GM21723 (cell line): ENCODE measurements around the gene GPATCH2L.

Experiments used
- ATAC-seq: cut with Tn5 transposase; IDR thresholded peaks from one replicate; pipeline ENCODE4 v1.9.1; 2021; ENCODE audit warnings: mild to moderate bottlenecking, moderate library complexity; ENCODE audit not compliant: unreplicated experiment

GPATCH2L gene

DNA sequence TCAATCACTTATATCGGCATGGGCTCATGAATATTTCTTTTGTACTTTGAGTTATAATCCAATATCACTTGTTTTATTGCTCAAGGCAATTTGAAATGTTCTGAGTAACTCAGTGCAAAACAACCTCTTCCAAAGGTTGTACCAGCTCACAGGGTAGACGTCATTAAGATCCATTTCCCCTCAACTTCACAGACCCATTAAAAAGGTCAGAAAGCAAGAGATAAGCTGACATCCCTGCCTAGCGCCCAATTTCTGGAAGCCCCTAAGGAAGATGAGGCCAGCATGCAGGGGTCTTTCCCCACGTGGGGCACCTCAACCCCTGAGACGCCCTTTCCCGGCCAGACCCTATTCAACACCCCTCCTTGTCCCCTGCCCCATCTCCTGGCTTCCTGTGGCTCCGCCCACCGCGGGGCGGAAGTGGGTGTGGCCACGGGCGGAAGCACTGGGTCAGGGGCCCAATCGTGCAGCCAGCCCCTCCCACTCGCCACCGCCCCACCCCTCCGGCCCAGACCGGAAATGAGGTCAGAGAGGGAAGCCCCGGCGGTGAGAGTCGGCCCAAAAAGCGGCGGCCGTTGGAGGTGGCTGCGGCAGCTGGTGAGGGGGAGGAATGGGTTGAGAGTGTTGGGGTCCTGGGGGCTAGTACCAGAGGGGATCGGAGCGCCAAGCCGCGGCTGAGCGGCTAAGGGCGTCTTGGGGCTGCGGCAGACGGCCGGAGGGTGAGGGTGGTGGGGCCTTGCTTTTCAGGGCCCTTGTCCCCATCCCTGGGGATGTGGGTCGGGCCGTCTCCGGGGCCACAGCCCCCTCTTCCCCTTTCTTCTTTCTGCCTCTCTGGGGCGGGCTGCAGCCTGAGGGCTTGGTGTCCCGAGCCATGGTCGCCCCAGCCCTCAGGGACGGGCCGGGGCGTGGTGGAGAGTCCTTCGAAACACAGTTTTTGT is at the start of gene GPATCH2L:
Gene GPATCH2L, plus strand, starts transcription at position 525 of the 935 bp plus-strand sequence. CDS start 2,442 bp downstream, outside the sequence.
- ATAC-seq = peak; percentile 83

- ATAC-seq = no peak
These were observed 46.8 kb upstream of the GPATCH2L start for GRCh38 chr14:76104802-76105355.

GRCh38 chr14:76106188-76106587 is 45.5 kb upstream of the GPATCH2L start:
- no peak for ATAC-seq

- ATAC-seq = no peak
These were observed 42.4 kb upstream of the GPATCH2L start for GRCh38 chr14:76109087-76109880.

DNA sequence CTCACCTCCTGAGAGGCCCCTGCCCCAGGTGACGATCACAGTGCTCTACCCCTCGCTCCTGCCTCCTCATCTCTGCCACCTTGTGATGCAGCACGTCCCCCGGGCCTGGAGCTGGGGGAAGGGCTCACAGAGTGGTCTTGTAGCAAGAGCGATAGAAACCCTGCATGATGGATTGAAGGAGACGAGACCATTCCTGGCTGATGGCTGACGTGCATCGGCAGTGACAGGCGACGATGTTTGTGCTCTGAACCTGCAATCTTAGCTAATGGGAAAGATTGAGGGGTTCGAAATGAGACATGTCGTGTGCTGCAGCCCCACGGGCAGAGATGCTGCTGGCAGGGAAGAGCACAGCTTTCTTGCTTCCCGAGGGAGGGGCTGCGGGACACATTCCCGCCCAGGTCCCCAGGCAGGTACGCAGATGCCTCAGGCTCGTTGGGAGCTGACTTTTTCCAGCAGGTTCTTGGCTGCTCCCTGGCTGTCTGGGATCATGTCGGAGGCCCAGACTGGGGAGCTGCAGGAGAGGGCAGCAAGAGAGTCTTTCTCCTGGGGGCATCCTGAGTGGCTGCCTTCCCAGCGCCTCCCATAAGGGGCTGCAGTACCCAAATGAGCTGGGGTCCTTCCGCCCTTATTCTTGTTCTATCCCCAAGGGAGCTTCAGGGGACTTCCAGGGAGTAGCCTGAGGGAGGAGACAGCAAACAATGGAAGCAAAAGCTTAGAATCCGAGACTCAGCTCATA is 38.7 kb upstream of the GPATCH2L start:
- no peak for ATAC-seq

GRCh38 chr14:76113691-76114090 is 38.0 kb upstream of the GPATCH2L start:
- no peak for ATAC-seq

- ATAC-seq = no peak
These were observed 36.7 kb upstream of the GPATCH2L start for GRCh38 chr14:76115010-76115422.

DNA sequence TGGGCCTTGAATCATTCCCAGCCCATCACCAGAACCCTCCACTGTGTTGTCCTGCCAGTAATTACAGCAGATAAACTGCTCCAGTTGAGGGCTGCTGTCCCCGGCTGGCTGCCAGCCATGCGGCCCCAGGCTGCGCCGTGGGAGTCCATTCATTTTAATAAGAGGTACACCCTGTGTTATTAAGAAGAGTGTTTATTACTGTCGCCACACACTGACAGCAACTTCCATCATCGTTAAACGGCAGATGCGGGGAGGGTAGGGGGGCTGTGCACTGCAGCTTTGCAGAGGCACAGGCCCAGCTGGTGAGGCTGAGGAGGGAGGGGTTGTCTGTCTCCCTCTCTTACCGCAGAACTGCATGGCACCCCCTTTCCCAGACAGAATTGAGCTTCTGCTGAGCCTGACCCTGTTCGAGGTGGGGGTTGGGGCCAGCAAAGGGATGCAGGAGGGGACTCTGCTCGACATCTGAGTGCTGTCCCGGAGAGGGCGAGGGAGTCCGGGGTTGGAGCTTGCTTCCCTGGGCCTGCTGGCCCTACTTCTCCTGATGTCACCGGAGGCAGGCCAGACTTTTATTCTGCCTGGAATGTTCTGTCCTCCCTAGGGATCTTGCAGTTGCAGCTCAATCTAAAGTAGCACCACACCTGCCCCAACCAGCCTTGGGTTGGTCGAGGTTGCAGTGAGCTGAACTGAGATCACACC is 33.8 kb upstream of the GPATCH2L start:
- no peak for ATAC-seq

- ATAC-seq = no peak
These were observed 33.1 kb upstream of the GPATCH2L start for GRCh38 chr14:76118594-76118993.

- ATAC-seq = no peak
These were observed 30.5 kb upstream of the GPATCH2L start for GRCh38 chr14:76121089-76121748.

DNA sequence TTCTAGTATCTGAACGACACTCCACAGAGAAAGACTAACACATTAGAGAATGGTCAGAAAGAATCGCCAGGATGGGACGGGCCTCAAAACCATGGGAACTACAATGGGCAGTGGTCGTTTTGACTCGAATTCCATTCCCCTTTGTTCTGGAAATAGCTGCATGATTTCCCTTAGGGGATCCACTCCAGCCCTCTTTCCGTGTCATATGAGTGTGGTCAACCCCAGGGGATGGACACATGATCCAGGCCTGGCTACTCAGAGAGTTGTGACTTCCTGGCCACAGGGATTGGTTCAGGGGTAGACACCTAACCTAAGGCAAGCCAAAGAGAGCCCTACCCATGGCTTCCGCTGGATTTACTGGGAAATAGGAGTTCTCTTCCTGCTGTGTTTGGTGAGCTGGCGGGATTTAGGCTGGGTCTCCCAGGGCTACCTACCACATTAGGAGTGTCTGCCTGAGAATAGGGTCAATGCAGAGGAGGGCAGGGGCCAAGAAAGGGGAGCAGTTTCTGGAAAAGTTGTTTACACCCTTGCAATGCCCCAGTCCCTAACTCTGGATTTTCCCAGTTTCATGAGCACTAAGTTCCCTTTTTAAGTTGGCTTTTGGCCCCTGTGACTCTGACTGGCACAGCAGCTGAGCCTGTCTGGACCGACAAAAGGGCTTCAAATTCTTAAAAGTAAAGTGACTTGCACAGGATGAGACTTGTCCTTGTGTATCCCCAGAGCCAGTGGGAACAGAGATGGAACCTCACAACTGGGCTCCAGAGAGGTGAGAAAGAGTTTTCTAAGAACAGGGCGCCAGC is 28.1 kb upstream of the GPATCH2L start:
- ATAC-seq = no peak

DNA sequence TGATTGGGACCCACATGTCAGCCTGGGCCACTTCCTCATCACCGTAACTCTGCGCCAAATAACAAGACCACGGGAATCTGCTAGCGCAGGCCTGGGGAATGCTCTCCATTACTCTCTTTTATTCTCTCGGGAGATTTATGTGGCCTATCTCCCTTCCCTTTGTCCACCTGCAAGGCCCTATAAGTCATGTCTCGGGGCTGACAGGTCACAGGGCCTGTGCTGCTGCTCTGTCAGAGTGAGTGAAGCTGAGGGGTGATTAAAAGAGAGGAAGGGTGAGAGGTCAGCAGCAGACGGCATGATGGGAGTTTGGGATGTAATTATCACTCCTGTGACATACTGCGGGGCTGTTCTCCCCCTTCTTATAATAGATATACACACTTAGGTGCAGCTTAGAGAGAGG is 26.2 kb upstream of the GPATCH2L start:
- no peak for ATAC-seq

- ATAC-seq = no peak
These were observed 25.6 kb upstream of the GPATCH2L start for GRCh38 chr14:76126076-76126475.

DNA sequence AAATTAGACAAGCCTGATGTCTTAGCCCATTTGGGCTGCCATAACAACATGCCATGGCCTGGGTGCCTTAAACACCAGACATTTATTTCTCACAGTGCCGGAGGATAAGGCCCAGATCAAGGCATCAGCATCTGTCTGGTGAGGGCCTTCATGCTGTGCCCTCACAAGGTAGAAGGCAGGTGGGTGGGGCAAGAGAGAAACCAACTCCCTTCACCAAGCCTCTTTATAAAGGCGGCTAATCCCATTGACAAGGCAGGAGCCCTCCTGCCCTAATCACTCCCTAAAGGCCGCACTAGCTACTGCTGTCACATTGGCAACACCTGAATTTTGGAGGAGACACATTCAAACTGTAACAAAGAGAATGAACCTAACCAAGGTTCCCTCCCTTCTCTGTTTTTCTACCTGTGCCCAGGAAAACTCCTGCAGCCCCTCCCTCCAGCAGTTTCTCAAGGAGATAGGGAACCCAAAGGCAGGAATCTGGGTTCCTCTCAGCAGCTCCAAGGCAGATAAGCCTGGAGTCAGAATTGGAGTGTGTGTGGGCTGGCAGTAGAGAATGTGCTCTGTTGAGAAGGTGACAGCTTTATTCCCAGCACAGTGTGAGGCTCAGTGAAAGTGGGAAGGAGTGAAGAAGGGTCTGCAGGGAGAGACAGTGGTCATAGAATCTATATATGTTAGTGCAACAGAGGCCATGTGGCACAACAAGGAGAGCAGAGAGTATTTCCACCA is 21.7 kb upstream of the GPATCH2L start:
- ATAC-seq = no peak

GRCh38 chr14:76131071-76131965 is 20.4 kb upstream of the GPATCH2L start:
- ATAC-seq = no peak

GRCh38 chr14:76133103-76133502 is 18.6 kb upstream of the GPATCH2L start:
- ATAC-seq = no peak

- ATAC-seq = no peak
These were observed 17.5 kb upstream of the GPATCH2L start for GRCh38 chr14:76134231-76134630.
